ENCODE results near the gene PON2. TPM values are rescaled to one million over a fixed set of nuclear protein-coding genes. Genes with fewer than 3 reads are reported as not detected.

The PON2 gene
- polyA plus RNA-seq, 1 donor (not counting 4 experiments of a cell fraction or from before 2014, with no cell fraction given), result 98.1 TPM

DNA sequence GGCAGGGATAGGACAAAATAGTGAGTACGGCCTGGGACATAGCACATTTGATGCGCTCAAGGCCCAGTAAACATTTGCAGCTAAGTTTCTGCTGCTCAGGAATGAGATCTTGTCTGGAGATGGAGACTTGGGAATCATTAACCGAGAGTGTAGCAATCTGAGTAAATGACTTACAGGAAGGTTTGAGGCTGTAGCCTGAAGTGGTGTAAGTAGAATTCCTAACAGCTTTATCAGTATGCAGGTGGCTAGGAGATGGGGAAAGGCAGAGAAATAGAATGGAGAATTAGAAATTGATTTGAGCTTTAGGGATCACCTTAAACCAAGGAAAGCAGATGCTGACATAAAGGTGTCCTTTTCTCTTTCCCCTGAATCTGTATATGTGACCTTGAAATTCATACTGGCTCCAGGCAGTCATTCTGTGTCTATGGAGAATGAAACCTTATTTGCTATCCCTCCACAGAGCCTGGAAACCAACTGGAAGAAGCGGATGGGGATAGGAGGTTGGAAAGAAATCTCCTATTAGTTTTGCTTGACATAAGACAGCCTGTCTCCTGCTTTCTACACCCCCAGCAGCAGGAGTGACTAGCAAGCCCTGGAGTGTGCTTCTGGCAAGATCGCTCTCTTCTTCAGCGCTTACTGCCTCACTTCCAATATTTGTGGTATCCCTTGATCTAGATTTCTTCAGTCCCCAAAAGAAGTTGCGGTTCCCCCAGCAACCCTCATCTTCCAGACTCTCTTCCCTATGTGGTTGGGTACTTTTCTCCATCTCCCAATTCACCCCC lies 6.4 kb upstream of the PON2 start:
- Histone ChIP-seq H3K79me2 (ENCODE audit: control insufficient read depth, insufficient read depth, low read length) (no peaks in the 10 kb centered on the region), H2AFZ (ENCODE audit: control insufficient read depth, low read length) (no peak overlapping the region), H3K4me3 (ENCODE audit: control insufficient read depth in 2 of 3, extremely low read depth in 1 of 3, insufficient read depth in 2 of 3, low read depth in 1 of 3, low read length in 3 of 3) (no peak overlapping the region), H3K36me3 (ENCODE audit: control insufficient read depth in 2 of 2, extremely low read depth in 1 of 2, insufficient read depth in 2 of 2, low read length in 2 of 2) (no peaks in the 10 kb centered on the region), H3K9ac (ENCODE audit: control insufficient read depth, extremely low read depth, insufficient read depth, low read length) (no peak overlapping the region), H3K27ac (ENCODE audit: control insufficient read depth, insufficient read depth, low read length) (no peak overlapping the region), H3K9me1 (ENCODE audit: control insufficient read depth, extremely low read depth, insufficient read depth, low read length) (no peaks in the 10 kb centered on the region), H3K9me3 (ENCODE audit: control insufficient read depth, low read depth, low read length) (no peaks in the 10 kb centered on the region), H3K27me3 (ENCODE audit: control insufficient read depth, extremely low read depth, insufficient read depth, low read length) (no peaks in the 10 kb centered on the region), H3K4me2 (ENCODE audit: control insufficient read depth, extremely low read depth, insufficient read depth, low read depth, low read length) (no peak overlapping the region), H3K4me1 (ENCODE audit: control insufficient read depth, extremely low read depth, insufficient read depth, low read length) (no peaks in the 10 kb centered on the region), H4K20me1 (ENCODE audit: control insufficient read depth, extremely low read depth, insufficient read depth, low read length) (no peaks in the 10 kb centered on the region)
- TF ChIP-seq CTCF (optimal IDR thresholded peaks at IDR 0.05 in 1 of 3, IDR thresholded peaks at IDR 0.05 in 1 of 3, conservative IDR thresholded peaks at IDR 0.05 in 1 of 3; ENCODE audit: extremely low read depth in 1 of 3, insufficient read depth in 2 of 3, low read length in 3 of 3), result no peak
- no peak for TF ChIP-seq EZH2 (IDR thresholded peaks at IDR 0.05; ENCODE audit: low read length)
- DNase-seq (ENCODE audit: low read depth, low spot score) (no peak), FAIRE-seq (no peak)
- dilution Hi-C loops (cut with MboI; ENCODE audit: extremely low pct_ligation_motif_present, low sequenced_read_pairs), result no loop called here

GRCh38 chr7:95440394-95441038 lies 5.7 kb upstream of the PON2 start:
- Histone ChIP-seq H4K20me1 (ENCODE audit: control insufficient read depth, extremely low read depth, insufficient read depth, low read length) (no peaks in the 10 kb centered on the region), H3K27ac (ENCODE audit: control insufficient read depth, insufficient read depth, low read length) (no peak overlapping the region), H3K79me2 (ENCODE audit: control insufficient read depth, insufficient read depth, low read length) (no peaks in the 10 kb centered on the region), H3K4me2 (ENCODE audit: control insufficient read depth, extremely low read depth, insufficient read depth, low read depth, low read length) (no peak overlapping the region), H3K27me3 (ENCODE audit: control insufficient read depth, extremely low read depth, insufficient read depth, low read length) (no peaks in the 10 kb centered on the region), H3K9me3 (ENCODE audit: control insufficient read depth, low read depth, low read length) (no peaks in the 10 kb centered on the region), H3K36me3 (ENCODE audit: control insufficient read depth in 2 of 2, extremely low read depth in 1 of 2, insufficient read depth in 2 of 2, low read length in 2 of 2) (no peaks in the 10 kb centered on the region), H3K9ac (ENCODE audit: control insufficient read depth, extremely low read depth, insufficient read depth, low read length) (no peak overlapping the region), H2AFZ (ENCODE audit: control insufficient read depth, low read length) (no peak overlapping the region), H3K4me3 (ENCODE audit: control insufficient read depth in 2 of 3, extremely low read depth in 1 of 3, insufficient read depth in 2 of 3, low read depth in 1 of 3, low read length in 3 of 3) (no peak overlapping the region), H3K9me1 (ENCODE audit: control insufficient read depth, extremely low read depth, insufficient read depth, low read length) (no peaks in the 10 kb centered on the region), H3K4me1 (ENCODE audit: control insufficient read depth, extremely low read depth, insufficient read depth, low read length) (no peaks in the 10 kb centered on the region)
- no peak for TF ChIP-seq EZH2 (IDR thresholded peaks at IDR 0.05; ENCODE audit: low read length)
- TF ChIP-seq CTCF (optimal IDR thresholded peaks at IDR 0.05 in 1 of 3, IDR thresholded peaks at IDR 0.05 in 1 of 3, conservative IDR thresholded peaks at IDR 0.05 in 1 of 3; ENCODE audit: extremely low read depth in 1 of 3, insufficient read depth in 2 of 3, low read length in 3 of 3), result no peak
- DNase-seq (ENCODE audit: low read depth, low spot score) (no peak), FAIRE-seq (no peak)
- dilution Hi-C loops (cut with MboI; ENCODE audit: extremely low pct_ligation_motif_present, low sequenced_read_pairs), result no loop called here

Data from keratinocyte (primary cell).